GM12864 (cell line): ENCODE measurements around the gene ZNF148.
"Not testable (repeated sequence)": the region's sequence is repeated elsewhere in the genome, so short reads cannot be mapped to it uniquely, and the experiment has no call there.

ENCODE experiments used
- DNase-seq: peaks from one replicate; pipeline ENCODE4 v3.0.0-alpha.2; 2011; ENCODE audit warnings: low read depth
- H3K4me3 ChIP-seq: 2 replicates; pipeline ENCODE4 v1.5.1; 2011; ENCODE audit warnings: mild to moderate bottlenecking, low read depth, low read length, control low read depth
- TF ChIP-seq, protein P1 (sequence below): IDR thresholded peaks from 2 replicates; pipeline ENCODE4 v1.5.1; 2011; ENCODE audit warnings: low read depth, mild to moderate bottlenecking, moderate library complexity, low read length, control low read depth, inconsistent platforms; ENCODE audit errors: missing control alignments

The ZNF148 gene

GRCh38 chr3:125350597-125350996 lies 24.5 kb downstream of the ZNF148 start:
- TF ChIP-seq, protein P1, sequence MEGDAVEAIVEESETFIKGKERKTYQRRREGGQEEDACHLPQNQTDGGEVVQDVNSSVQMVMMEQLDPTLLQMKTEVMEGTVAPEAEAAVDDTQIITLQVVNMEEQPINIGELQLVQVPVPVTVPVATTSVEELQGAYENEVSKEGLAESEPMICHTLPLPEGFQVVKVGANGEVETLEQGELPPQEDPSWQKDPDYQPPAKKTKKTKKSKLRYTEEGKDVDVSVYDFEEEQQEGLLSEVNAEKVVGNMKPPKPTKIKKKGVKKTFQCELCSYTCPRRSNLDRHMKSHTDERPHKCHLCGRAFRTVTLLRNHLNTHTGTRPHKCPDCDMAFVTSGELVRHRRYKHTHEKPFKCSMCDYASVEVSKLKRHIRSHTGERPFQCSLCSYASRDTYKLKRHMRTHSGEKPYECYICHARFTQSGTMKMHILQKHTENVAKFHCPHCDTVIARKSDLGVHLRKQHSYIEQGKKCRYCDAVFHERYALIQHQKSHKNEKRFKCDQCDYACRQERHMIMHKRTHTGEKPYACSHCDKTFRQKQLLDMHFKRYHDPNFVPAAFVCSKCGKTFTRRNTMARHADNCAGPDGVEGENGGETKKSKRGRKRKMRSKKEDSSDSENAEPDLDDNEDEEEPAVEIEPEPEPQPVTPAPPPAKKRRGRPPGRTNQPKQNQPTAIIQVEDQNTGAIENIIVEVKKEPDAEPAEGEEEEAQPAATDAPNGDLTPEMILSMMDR = no peak
- H3K4me3 ChIP-seq = peak overlapping the region; percentile 13; the same call in 1 of the 2 replicates
- DNase-seq = no peak

- no peak for DNase-seq
- no peak overlapping the region for H3K4me3 ChIP-seq
- TF ChIP-seq, protein P1 = no peak
These were observed 25.5 kb downstream of the ZNF148 start for GRCh38 chr3:125349556-125350165.

DNA sequence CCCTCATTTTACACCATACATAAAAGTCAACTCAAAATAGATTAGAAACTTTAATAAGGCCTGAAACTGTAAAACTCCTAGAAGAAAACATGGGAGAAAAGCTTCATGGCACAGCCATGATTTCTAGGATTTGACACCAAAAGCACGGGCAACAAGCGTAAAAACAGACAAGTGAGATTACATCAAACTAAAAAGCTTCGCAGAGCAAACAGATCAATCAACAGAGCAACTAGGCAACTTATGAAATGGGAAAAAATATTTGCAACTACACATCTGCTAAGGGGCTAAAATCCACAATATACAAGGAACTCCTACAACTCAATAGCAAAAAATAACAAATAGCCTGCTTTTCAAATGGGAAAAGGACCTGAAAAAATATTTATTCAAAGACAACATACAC lies 26.1 kb downstream of the ZNF148 start:
- TF ChIP-seq, protein P1 = no peak
- H3K4me3 ChIP-seq = no peak overlapping the region
- DNase-seq = no peak

DNA sequence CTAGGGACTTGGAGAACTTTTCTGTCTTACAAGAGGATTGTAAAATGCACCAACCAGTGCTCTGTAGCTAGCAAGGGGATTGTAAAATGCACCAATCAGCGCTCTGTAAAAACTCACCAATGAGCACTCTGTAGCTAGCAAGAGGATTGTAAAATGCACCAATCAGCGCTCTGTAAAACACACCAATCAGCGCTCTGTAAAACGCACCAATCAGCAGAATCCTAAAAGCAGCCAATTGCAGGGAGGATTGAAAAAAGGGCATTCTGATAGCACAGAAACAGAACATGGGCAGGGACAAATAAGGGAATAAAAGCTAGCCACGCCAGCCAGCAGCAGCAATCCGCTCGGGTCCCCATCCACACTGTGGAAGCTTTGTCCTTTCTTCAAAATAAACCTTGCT lies 31.8 kb downstream of the ZNF148 start:
- not testable (repeated sequence) for DNase-seq, H3K4me3 ChIP-seq

- DNase-seq = no peak
- TF ChIP-seq, protein P1 = no peak
- no peak overlapping the region for H3K4me3 ChIP-seq
These were observed 35.0 kb downstream of the ZNF148 start for GRCh38 chr3:125340121-125340520.

DNA sequence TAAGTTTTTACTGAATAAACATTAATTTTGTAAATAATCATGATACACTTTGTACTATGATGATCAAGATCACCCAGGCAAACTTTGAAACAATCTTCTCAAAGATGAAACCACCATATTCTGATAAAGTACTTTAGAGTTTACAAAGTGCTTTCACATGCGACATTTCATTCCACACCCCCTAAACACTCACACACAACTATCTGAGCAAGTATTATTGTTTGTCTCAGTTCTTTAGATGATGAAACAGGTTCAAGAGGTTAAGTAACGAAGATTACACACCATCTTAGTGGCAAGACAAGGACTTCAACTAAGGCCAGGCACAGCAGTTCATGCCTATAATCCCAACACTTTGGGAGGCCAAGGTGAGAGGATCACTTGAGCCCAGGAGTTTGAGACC lies 37.6 kb downstream of the ZNF148 start:
- no peak overlapping the region for H3K4me3 ChIP-seq
- no peak for DNase-seq
- TF ChIP-seq, protein P1 = no peak

DNA sequence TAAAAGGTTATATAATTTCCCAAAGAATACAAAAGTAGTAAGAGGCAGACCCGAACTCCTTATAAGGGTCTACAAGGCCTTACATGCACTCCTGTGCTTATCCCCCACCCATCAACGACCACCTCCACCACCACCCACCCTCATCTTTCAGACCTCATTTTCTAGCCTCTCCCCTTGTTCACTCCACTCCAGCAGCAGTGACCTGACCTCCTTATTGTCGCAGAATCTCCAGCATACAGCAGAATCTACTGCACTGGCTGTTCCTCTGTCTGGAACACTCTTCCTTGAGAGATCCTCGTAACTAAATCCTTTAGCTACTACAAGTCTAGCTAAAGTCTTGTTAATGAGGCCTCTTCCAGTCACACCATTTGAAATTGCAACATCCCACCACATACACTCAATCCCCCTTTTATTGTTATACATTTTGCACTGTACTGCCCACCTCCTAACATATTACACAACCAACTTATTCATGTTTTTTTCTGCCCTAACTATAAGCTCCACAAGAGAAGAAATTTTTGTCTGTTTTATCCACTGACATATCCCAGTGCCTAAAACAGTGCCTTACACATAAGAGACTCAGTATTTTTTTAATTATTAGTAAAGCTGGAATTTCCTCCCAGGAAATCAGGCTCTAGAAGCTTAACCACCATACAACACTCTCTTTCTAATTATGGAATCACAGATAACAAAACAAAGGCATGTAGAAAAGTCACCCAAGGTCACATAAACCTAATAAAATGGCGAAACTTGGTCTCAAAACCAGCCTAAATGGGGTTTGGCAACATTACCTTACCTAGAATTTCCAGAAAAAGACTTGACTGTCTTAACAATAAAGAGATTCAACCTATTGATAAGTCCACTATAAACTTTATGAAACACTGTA lies 40.2 kb downstream of the ZNF148 start:
- no peak overlapping the region for H3K4me3 ChIP-seq
- TF ChIP-seq, protein P1 = no peak
- no peak for DNase-seq
